CD4-positive, alpha-beta T cell treated with Interleukin-10 for 1 hour (primary cell): Measurements from ENCODE around the gene TTC7B.

ENCODE experiments used
- DNase-seq: peaks from one replicate; pipeline ENCODE4 v3.0.0-alpha.2; 2020

Gene TTC7B

GRCh38 chr14:90613453-90613852, 202.8 kb downstream of the TTC7B start:
- no peak for DNase-seq

- DNase-seq: no peak
Measured at GRCh38 chr14:90612801-90613200, 203.4 kb downstream of the TTC7B start.

- no peak for DNase-seq
Measured at GRCh38 chr14:90611936-90612335, 204.3 kb downstream of the TTC7B start.

GRCh38 chr14:90611501-90611900, 204.7 kb downstream of the TTC7B start:
- no peak for DNase-seq

GRCh38 chr14:90610346-90611040, 205.7 kb downstream of the TTC7B start:
- no peak for DNase-seq

- DNase-seq: no peak
Measured at GRCh38 chr14:90609376-90609775, 206.9 kb downstream of the TTC7B start.

GRCh38 chr14:90608929-90609341, 207.3 kb downstream of the TTC7B start:
- DNase-seq: no peak

GRCh38 chr14:90608281-90608680, 207.9 kb downstream of the TTC7B start:
- no peak for DNase-seq

- DNase-seq: no peak
Measured at GRCh38 chr14:90607141-90607540, 209.1 kb downstream of the TTC7B start.

- DNase-seq: no peak
Measured at GRCh38 chr14:90606434-90606833, 209.8 kb downstream of the TTC7B start.

GRCh38 chr14:90605430-90605829, 210.8 kb downstream of the TTC7B start:
- no peak for DNase-seq

- DNase-seq: no peak
Measured at GRCh38 chr14:90604356-90604755, 211.9 kb downstream of the TTC7B start.

GRCh38 chr14:90603841-90604240, 212.4 kb downstream of the TTC7B start:
- no peak for DNase-seq

- no peak for DNase-seq
Measured at GRCh38 chr14:90603336-90603735, 212.9 kb downstream of the TTC7B start.

GRCh38 chr14:90602088-90602687, 214.0 kb downstream of the TTC7B start:
- no peak for DNase-seq

- no peak for DNase-seq
Measured at GRCh38 chr14:90601563-90601962, 214.7 kb downstream of the TTC7B start.

GRCh38 chr14:90600619-90601018, 215.6 kb downstream of the TTC7B start:
- no peak for DNase-seq

- no peak for DNase-seq
Measured at GRCh38 chr14:90599748-90600507, 216.3 kb downstream of the TTC7B start.

- DNase-seq: no peak
Measured at GRCh38 chr14:90599339-90599738, 216.9 kb downstream of the TTC7B start.

- DNase-seq: no peak
Measured at GRCh38 chr14:90597961-90598360, 218.3 kb downstream of the TTC7B start.

GRCh38 chr14:90596733-90597132, 219.5 kb downstream of the TTC7B start:
- DNase-seq: no peak

GRCh38 chr14:90593254-90594040, 222.8 kb downstream of the TTC7B start:
- DNase-seq: no peak

- no peak for DNase-seq
Measured at GRCh38 chr14:90592655-90593054, 223.6 kb downstream of the TTC7B start.
